ENCODE data around the gene SLC22A31. TPM values are rescaled to one million over a fixed set of nuclear protein-coding genes. Genes with fewer than 3 reads are reported as not detected.
A peak's percentile ranks its signal among the peaks of the same experiment; 100 is the strongest.

SLC22A31 gene
- total RNA-seq, 1 donor from 2014 or later, result 0.13 TPM

- DNase-seq (ENCODE audit: low read depth, low spot score), result no peak
These were observed 20.6 kb downstream of the SLC22A31 start for GRCh38 chr16:89179656-89180315.

GRCh38 chr16:89179148-89179484 is 21.2 kb downstream of the SLC22A31 start:
- no peak for DNase-seq (ENCODE audit: low read depth, low spot score)

GRCh38 chr16:89178453-89179147 is 21.7 kb downstream of the SLC22A31 start:
- no peak for DNase-seq (ENCODE audit: low read depth, low spot score)

- DNase-seq (ENCODE audit: low read depth, low spot score), result no peak
These were observed 22.8 kb downstream of the SLC22A31 start for GRCh38 chr16:89177501-89177900.

GRCh38 chr16:89176717-89177116 is 23.6 kb downstream of the SLC22A31 start:
- no peak for DNase-seq (ENCODE audit: low read depth, low spot score)

GRCh38 chr16:89176147-89176690 is 24.1 kb downstream of the SLC22A31 start:
- DNase-seq (ENCODE audit: low read depth, low spot score), result no peak

- DNase-seq (ENCODE audit: low read depth, low spot score), result no peak
These were observed 24.8 kb downstream of the SLC22A31 start for GRCh38 chr16:89175280-89176146.

GRCh38 chr16:89174877-89175276 is 25.5 kb downstream of the SLC22A31 start:
- no peak for DNase-seq (ENCODE audit: low read depth, low spot score)

- no peak for DNase-seq (ENCODE audit: low read depth, low spot score)
These were observed 26.1 kb downstream of the SLC22A31 start for GRCh38 chr16:89174055-89174827.

- DNase-seq (ENCODE audit: low read depth, low spot score), result no peak
These were observed 27.0 kb downstream of the SLC22A31 start for GRCh38 chr16:89173174-89173921.

GRCh38 chr16:89172528-89173173 is 27.7 kb downstream of the SLC22A31 start:
- no peak for DNase-seq (ENCODE audit: low read depth, low spot score)

GRCh38 chr16:89172171-89172527 is 28.2 kb downstream of the SLC22A31 start:
- no peak for DNase-seq (ENCODE audit: low read depth, low spot score)

GRCh38 chr16:89171216-89172170 is 28.8 kb downstream of the SLC22A31 start, which contains the start of gene CDH15:
Gene CDH15, plus strand, starts transcription at chr16:89171748. Its CDS starts 84 bp downstream, at chr16:89171832.
- peak; percentile 60 for DNase-seq (ENCODE audit: low read depth, low spot score)

GRCh38 chr16:89170346-89171215 is 29.8 kb downstream of the SLC22A31 start:
- DNase-seq (ENCODE audit: low read depth, low spot score), result no peak

GRCh38 chr16:89169778-89170177 is 30.6 kb downstream of the SLC22A31 start:
- no peak for DNase-seq (ENCODE audit: low read depth, low spot score)

GRCh38 chr16:89168381-89169189 is 31.8 kb downstream of the SLC22A31 start:
- DNase-seq (ENCODE audit: low read depth, low spot score), result no peak

GRCh38 chr16:89167425-89167941 is 32.9 kb downstream of the SLC22A31 start:
- no peak for DNase-seq (ENCODE audit: low read depth, low spot score)

Measured in pulmonary artery endothelial cell (primary cell).